GM12878 (cell line): Measurements from ENCODE around the gene TAF3. TPM values are rescaled to one million over a fixed set of nuclear protein-coding genes. Genes with fewer than 3 reads are reported as not detected.
A peak's percentile ranks its signal among the peaks of the same experiment; 100 is the strongest.
"Not testable (repeated sequence)": the region's sequence is repeated elsewhere in the genome, so short reads cannot be mapped to it uniquely, and the experiment has no call there.

Experiments
- ATAC-seq: fragments of 200-7000 bp; cut with Tn5 transposase; 3 replicates; pipeline ENCODE4 v1.9.1; 2020; ENCODE audit warnings: mild to moderate bottlenecking, moderate library complexity
- BruUV-seq: library from RNA; stranded (reverse); fragments of 400-500 nt; replicated peaks from 2 replicates; lab custom pipeline; 2021; lab: Mats Ljungman, UMichigan
- CTCF ChIA-PET: fragments of 300-600 bp; sonication (Branson Sonifier 250); formaldehyde crosslinking; extraction: SDS; loops from one replicate; lab custom pipeline; 2021; ENCODE audit warnings: inconsistent platforms; lab: Yijun Ruan, JAX
- POLR2A ChIA-PET: fragments of 350-600 bp; formaldehyde crosslinking; extraction: SDS; loops from one replicate; lab custom pipeline; 2021; ENCODE audit warnings: inconsistent platforms; lab: Charles Lee
- RAD21 ChIA-PET: fragments of 300-600 bp; sonication (Branson Sonifier 250); formaldehyde crosslinking; loops from one replicate; lab custom pipeline; 2023; ENCODE audit warnings: antibody characterized with exemption; ENCODE audit not compliant: unreplicated experiment; lab: Charles Lee
- SMC1A ChIA-PET: fragments of 300-600 bp; sonication (Branson Sonifier 250); formaldehyde crosslinking; loops from one replicate; lab custom pipeline; 2023; ENCODE audit not compliant: unreplicated experiment, uncharacterized antibody; lab: Charles Lee
- DNase-seq: peaks from one replicate; pipeline ENCODE4 v3.0.0-alpha.2; 2011; ENCODE audit warnings: low read depth, low spot score
- FAIRE-seq: peaks from 3 replicates; lab custom pipeline; 2011; peaks lifted over from hg19 to GRCh38; lab: Jason Lieb, UNC
- H2AFZ ChIP-seq: 2 replicates; pipeline ENCODE4 v1.6.0; 2011; ENCODE audit warnings: low read depth, low read length, control low read depth; ENCODE audit not compliant: control insufficient read depth
- H3K27ac ChIP-seq: 2 replicates; pipeline ENCODE4 v1.5.1; 2011; ENCODE audit warnings: control low read depth; ENCODE audit not compliant: control insufficient read depth, insufficient read depth
- H3K27me3 ChIP-seq, 2 experiments: replicated peaks in 1 of 2; 2 replicates each; pipeline versions ENCODE4 v1.6.0 to v1.6.1; 2011; ENCODE audit warnings: low read length in 1 of 2; ENCODE audit not compliant: control insufficient read depth in 2 of 2, insufficient read depth in 2 of 2
- H3K36me3 ChIP-seq, 2 experiments: 2 replicates each; pipeline ENCODE4 v1.5.1; 2011; ENCODE audit warnings: low read length in 1 of 2; ENCODE audit not compliant: control insufficient read depth in 2 of 2, insufficient read depth in 2 of 2
- H3K4me1 ChIP-seq: 2 replicates; pipeline ENCODE4 v1.6.1; 2011; ENCODE audit warnings: mild to moderate bottlenecking, low read length, moderate library complexity, mixed read lengths; ENCODE audit not compliant: control insufficient read depth, insufficient read depth
- H3K4me2 ChIP-seq: 2 replicates; pipeline ENCODE4 v1.6.0; 2011; ENCODE audit warnings: control low read depth; ENCODE audit not compliant: control insufficient read depth, insufficient read depth
- H3K4me3 ChIP-seq: fragments of 200-600 bp; sonication (generic); 2 replicates; pipeline ENCODE4 v1.5.1; 2016
- H3K79me2 ChIP-seq: 2 replicates; pipeline ENCODE4 v1.6.0; 2011; ENCODE audit warnings: low read length; ENCODE audit not compliant: control insufficient read depth, insufficient read depth
- H3K9ac ChIP-seq: 2 replicates; pipeline ENCODE4 v1.8.0; 2011; ENCODE audit warnings: low read length, control low read depth, mixed read lengths; ENCODE audit not compliant: control insufficient read depth, insufficient read depth
- H3K9me3 ChIP-seq: replicated peaks from 3 replicates; pipeline ENCODE4 v1.5.1; 2011; ENCODE audit warnings: mild to moderate bottlenecking, low read length; ENCODE audit not compliant: control insufficient read depth, insufficient read depth
- H4K20me1 ChIP-seq: 2 replicates; pipeline ENCODE4 v1.6.0; 2011; ENCODE audit not compliant: control insufficient read depth, insufficient read depth
- CHD2 ChIP-seq: IDR thresholded peaks from 2 replicates; pipeline ENCODE4 v1.6.1; 2011; ENCODE audit warnings: low read depth, low read length, improper control_type of control experiment, borderline replicate concordance
- MEF2A ChIP-seq: IDR thresholded peaks from 2 replicates; pipeline ENCODE4 v1.6.1; 2011; ENCODE audit warnings: low read depth, mild to moderate bottlenecking, low read length, moderate library complexity; ENCODE audit not compliant: insufficient read depth
- STAT1 ChIP-seq: fragments of 450-650 bp; conservative IDR thresholded peaks from 2 replicates; pipeline ENCODE4 v1.6.1; 2014; ENCODE audit warnings: antibody characterized with exemption, mild to moderate bottlenecking
- WGBS: methylation state at CpG from one replicate; pipeline ENCODE4 v1.1.6; 2016; ENCODE audit warnings: low lambda C conversion rate; ENCODE audit not compliant: insufficient replicate concordance, insufficient coverage; ENCODE audit errors: missing lambda C conversion rate; 5-methylcytosine and 5-hydroxymethylcytosine counted together
- in situ Hi-C: fragments of 300-500 bp; cut with MboI; formaldehyde crosslinking; loops from 9 replicates; pipeline ENCODE4 v1.14.3; 2018; ENCODE audit warnings: mixed read lengths
- intact Hi-C: fragments of 100-400 bp; cut with micrococcal nuclease; formaldehyde crosslinking; loops from one replicate; pipeline ENCODE4 v1.14.2; 2022; ENCODE audit not compliant: unreplicated experiment
- polyA plus RNA-seq, 11 experiments: library from polyadenylated mRNA; depleted of rRNA in 4 of 11; unstranded in 6 of 11; stranded (reverse) in 5 of 11; fragments of >200 nt; fragmentation: Nextera tagmentation in 4 of 11; fragmentation: Illumina TruSeq in 1 of 11; extraction: Ambion mirVana in 4 of 11; extraction: Trizol in 1 of 11; gene quantifications; 1 replicate in 1 of 11; 2 replicates in 10 of 11; pipeline versions ENCODE4 v1.2.1 to v1.2.3, GENCODE V29; 2011 to 2016; ENCODE audit warnings: inconsistent platforms in 2 of 11, missing spikeins in 2 of 11, low read depth in 1 of 11
- total RNA-seq, 4 experiments: library from RNA; depleted of rRNA in 3 of 4; stranded (reverse); fragments of >200 nt in 3 of 4; fragmentation: Illumina TruSeq in 1 of 4; extraction: Trizol in 1 of 4; gene quantifications; 2 replicates each; pipeline versions ENCODE4 v1.2.1 to v1.2.3, GENCODE V29; 2013 to 2021
- TF ChIP-seq, protein P1 (sequence below): fragments of 450-650 bp; IDR thresholded peaks from 2 replicates; pipeline ENCODE4 v1.6.1; 2017; ENCODE audit warnings: low read depth, mild to moderate bottlenecking, moderate library complexity
- TF ChIP-seq, protein P2 (sequence below), 3 experiments: IDR thresholded peaks in 2 of 3; conservative IDR thresholded peaks in 1 of 3; 2 replicates each; pipeline ENCODE4 v1.5.1; 2011; ENCODE audit warnings: low read depth in 3 of 3, low read length in 3 of 3, mild to moderate bottlenecking in 3 of 3, control low read depth in 2 of 3, moderate library complexity in 2 of 3, inconsistent platforms in 1 of 3, mixed read lengths in 1 of 3; ENCODE audit not compliant: control insufficient read depth in 2 of 3, insufficient read depth in 1 of 3; ENCODE audit errors: extremely low read depth in 1 of 3

Gene TAF3
- total and polyA plus RNA-seq, 10 of the 15 experiments (the other 5 are each of a cell fraction or from before 2014, with no cell fraction given): 2.0 to 10.1 (median 3.7) TPM

DNA sequence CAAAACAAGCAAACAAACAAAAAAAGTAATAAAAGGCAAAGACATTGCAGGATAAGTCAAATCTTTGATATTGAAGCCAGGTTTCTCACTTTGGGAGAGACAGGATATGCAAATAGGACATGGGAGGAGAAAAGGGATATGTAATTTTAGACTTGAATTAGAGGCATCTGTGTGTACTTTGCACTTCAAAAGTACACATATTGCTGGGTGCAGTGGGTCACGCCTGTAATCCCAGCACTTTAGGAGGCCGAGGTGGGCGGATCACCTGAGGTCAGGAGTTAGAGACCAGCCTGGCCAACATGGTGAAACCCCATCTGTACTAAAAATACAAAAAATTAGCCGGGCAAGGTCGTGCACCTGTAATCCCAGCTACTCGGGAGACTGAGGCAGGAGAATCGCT, 6.6 kb upstream of the TAF3 start:
- FAIRE-seq, BruUV-seq, intact Hi-C loops, H4K20me1 ChIP-seq, DNase-seq, H3K9me3 ChIP-seq, H2AFZ ChIP-seq, H3K4me1 ChIP-seq, CTCF ChIA-PET, H3K79me2 ChIP-seq, H3K27ac ChIP-seq, in situ Hi-C loops, H3K27me3 ChIP-seq, ATAC-seq, H3K4me2 ChIP-seq, H3K9ac ChIP-seq, H3K4me3 ChIP-seq: not testable (repeated sequence)
- peaks cover 0 to 15% of the 10 kb centered on the region in 2 experiments for H3K36me3 ChIP-seq
- POLR2A ChIA-PET: interaction anchor here (0.9 kb wide), 1 partner anchor 24 kb away, joined by 3 read pairs; the partner anchor contains the start of genes ATP5F1C and KIN
- SMC1A ChIA-PET: interaction anchor here (0.8 to 1.3 kb wide), 2 partner anchors 20 to 24 kb away, joined by 3 read pairs; partner anchors contain the start of genes ATP5F1C and KIN
- WGBS: 45% methylated on average over 7 of the region's 7 CpGs
- RAD21 ChIA-PET: interaction anchor here (0.5 kb wide), 1 partner anchor 10 kb away, joined by 3 read pairs; no protein-coding TSS in a partner anchor

- H3K36me3 ChIP-seq: peaks cover 0 to 8% of the 10 kb centered on the region in 2 experiments; a peak in 1 of 4 replicates
- FAIRE-seq: no peak
Observed at GRCh38 chr10:7813481-7813880, 4.8 kb upstream of the TAF3 start.

More at GRCh38 chr10:7813481-7813880, 4.8 kb upstream of the TAF3 start:
- ChIA-PET RAD21 (interaction anchor here (0.5 kb wide), 1 partner anchor 47 kb away, joined by 3 read pairs; no protein-coding TSS in a partner anchor), CTCF (interaction anchor here (0.7 kb wide), 1 partner anchor 288 kb away, joined by 3 read pairs; no protein-coding TSS in a partner anchor), POLR2A (interaction anchor here (0.6 kb wide), 1 partner anchor 17 kb away, joined by 3 read pairs; no protein-coding TSS in a partner anchor)
- no peak overlapping the region for H3K4me3 ChIP-seq
- in situ Hi-C loops: no loop called here
- H3K4me1 ChIP-seq: no peaks in the 10 kb centered on the region
- H2AFZ ChIP-seq: no peak overlapping the region
- H3K27me3 ChIP-seq: peaks cover 0 to 2% of the 10 kb centered on the region in 2 experiments; a peak in 1 of 4 replicates
- H3K27ac ChIP-seq: no peak overlapping the region
- intact Hi-C loops: no loop called here
- 77% methylated on average over 3 of the region's 3 CpGs for WGBS
- no peak overlapping the region for H3K9ac ChIP-seq
- TF ChIP-seq STAT1 (no peak), CHD2 (no peak), MEF2A (no peak)
- TF ChIP-seq, protein P1, sequence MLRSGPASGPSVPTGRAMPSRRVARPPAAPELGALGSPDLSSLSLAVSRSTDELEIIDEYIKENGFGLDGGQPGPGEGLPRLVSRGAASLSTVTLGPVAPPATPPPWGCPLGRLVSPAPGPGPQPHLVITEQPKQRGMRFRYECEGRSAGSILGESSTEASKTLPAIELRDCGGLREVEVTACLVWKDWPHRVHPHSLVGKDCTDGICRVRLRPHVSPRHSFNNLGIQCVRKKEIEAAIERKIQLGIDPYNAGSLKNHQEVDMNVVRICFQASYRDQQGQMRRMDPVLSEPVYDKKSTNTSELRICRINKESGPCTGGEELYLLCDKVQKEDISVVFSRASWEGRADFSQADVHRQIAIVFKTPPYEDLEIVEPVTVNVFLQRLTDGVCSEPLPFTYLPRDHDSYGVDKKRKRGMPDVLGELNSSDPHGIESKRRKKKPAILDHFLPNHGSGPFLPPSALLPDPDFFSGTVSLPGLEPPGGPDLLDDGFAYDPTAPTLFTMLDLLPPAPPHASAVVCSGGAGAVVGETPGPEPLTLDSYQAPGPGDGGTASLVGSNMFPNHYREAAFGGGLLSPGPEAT: no peak
- TF ChIP-seq, protein P2, sequence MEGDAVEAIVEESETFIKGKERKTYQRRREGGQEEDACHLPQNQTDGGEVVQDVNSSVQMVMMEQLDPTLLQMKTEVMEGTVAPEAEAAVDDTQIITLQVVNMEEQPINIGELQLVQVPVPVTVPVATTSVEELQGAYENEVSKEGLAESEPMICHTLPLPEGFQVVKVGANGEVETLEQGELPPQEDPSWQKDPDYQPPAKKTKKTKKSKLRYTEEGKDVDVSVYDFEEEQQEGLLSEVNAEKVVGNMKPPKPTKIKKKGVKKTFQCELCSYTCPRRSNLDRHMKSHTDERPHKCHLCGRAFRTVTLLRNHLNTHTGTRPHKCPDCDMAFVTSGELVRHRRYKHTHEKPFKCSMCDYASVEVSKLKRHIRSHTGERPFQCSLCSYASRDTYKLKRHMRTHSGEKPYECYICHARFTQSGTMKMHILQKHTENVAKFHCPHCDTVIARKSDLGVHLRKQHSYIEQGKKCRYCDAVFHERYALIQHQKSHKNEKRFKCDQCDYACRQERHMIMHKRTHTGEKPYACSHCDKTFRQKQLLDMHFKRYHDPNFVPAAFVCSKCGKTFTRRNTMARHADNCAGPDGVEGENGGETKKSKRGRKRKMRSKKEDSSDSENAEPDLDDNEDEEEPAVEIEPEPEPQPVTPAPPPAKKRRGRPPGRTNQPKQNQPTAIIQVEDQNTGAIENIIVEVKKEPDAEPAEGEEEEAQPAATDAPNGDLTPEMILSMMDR (IDR thresholded peaks at IDR 0.05 in 2 of 3, conservative IDR thresholded peaks at IDR 0.05 in 1 of 3; ENCODE audit: control insufficient read depth in 2 of 3, extremely low read depth in 1 of 3, insufficient read depth in 1 of 3, low read depth in 3 of 3, low read length in 3 of 3): 0 out of 6 replicates have a peak, but pooled peaks of 1 of the 3 experiments have one; percentile 7
- TF ChIP-seq, all 136 proteins: peak for 1
- no peaks in the 10 kb centered on the region for H3K9me3 ChIP-seq
- DNase-seq: no peak
- SMC1A ChIA-PET: interaction anchor here (1.0 kb wide), 1 partner anchor 1397 kb away, joined by 3 read pairs; no protein-coding TSS in a partner anchor
- no peak overlapping the region for H3K4me2 ChIP-seq
- no peak for ATAC-seq
- H4K20me1 ChIP-seq: no peaks in the 10 kb centered on the region
- no TSS peak for BruUV-seq
- H3K79me2 ChIP-seq: peaks cover 2% of the 10 kb centered on the region
